Measurements from ENCODE around the gene VEZT.
A peak's percentile ranks its signal among the peaks of the same experiment; 100 is the strongest.

The VEZT gene

GRCh38 chr12:95218150-95219133 is 835 bp downstream of the VEZT start:
- Histone ChIP-seq H3K27me3 (ENCODE audit: insufficient read depth, low read length) (no peaks in the 10 kb centered on the region), H3K27ac (ENCODE audit: low read depth, low read length, poor library complexity, severe bottlenecking) (peak overlapping the region; percentile 94), H3F3A (ENCODE audit: insufficient read depth, low read length) (no peaks in the 10 kb centered on the region), H4K20me1 (ENCODE audit: insufficient read depth, low read length) (no peaks in the 10 kb centered on the region), H3K36me3 (ENCODE audit: insufficient read depth, low read length) (peaks cover 11% of the 10 kb centered on the region; the same call in 1 of the 2 replicates), H3K79me2 (ENCODE audit: insufficient read depth, low read length) (peaks cover 50% of the 10 kb centered on the region), H2AFZ (ENCODE audit: low read length) (no peak overlapping the region), H3K9ac (ENCODE audit: low read length) (peak overlapping the region; percentile 85), H3K4me3 (ENCODE audit: low read depth, low read length, poor library complexity, severe bottlenecking) (peak overlapping the region; percentile 86), H3K9me2 (ENCODE audit: low read depth, low read length) (no peaks in the 10 kb centered on the region), H3K4me1 (ENCODE audit: insufficient read depth, low read length, severe bottlenecking) (peaks cover 35% of the 10 kb centered on the region), H3K9me3 (ENCODE audit: low read length) (no peaks in the 10 kb centered on the region), H3K4me2 (ENCODE audit: low read length) (peak overlapping the region; percentile 73)
- TF ChIP-seq, protein P1, sequence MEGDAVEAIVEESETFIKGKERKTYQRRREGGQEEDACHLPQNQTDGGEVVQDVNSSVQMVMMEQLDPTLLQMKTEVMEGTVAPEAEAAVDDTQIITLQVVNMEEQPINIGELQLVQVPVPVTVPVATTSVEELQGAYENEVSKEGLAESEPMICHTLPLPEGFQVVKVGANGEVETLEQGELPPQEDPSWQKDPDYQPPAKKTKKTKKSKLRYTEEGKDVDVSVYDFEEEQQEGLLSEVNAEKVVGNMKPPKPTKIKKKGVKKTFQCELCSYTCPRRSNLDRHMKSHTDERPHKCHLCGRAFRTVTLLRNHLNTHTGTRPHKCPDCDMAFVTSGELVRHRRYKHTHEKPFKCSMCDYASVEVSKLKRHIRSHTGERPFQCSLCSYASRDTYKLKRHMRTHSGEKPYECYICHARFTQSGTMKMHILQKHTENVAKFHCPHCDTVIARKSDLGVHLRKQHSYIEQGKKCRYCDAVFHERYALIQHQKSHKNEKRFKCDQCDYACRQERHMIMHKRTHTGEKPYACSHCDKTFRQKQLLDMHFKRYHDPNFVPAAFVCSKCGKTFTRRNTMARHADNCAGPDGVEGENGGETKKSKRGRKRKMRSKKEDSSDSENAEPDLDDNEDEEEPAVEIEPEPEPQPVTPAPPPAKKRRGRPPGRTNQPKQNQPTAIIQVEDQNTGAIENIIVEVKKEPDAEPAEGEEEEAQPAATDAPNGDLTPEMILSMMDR (IDR thresholded peaks at IDR 0.05; ENCODE audit: low read length), result no peak
- no peak for TF ChIP-seq EZH2 (IDR thresholded peaks at IDR 0.05; ENCODE audit: borderline replicate concordance, low read length)

DNA sequence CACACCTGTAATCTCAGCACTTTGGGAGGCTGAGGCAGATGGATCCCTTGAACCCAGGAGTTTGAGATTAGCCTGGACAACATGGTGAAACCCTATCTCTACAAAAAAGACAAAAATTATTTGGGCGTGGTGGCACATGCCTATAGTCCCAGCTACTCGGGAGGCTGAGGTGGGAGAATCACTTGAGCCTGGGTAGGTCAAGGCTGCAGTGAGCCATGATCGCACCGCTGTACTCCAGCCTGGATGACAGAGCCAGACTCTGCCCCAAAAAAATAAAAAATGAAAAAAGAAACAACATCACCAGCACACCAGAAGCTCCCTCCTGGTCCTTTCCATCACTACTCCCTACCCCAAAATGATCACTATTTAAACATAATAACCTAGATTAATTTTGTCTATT is 2.6 kb downstream of the VEZT start:
- H3K4me2 ChIP-seq (ENCODE audit: low read length), result peak overlapping the region; percentile 73
- peaks cover 67% of the 10 kb centered on the region for H3K79me2 ChIP-seq (ENCODE audit: insufficient read depth, low read length)
- no peak overlapping the region for H3K27ac ChIP-seq (ENCODE audit: low read depth, low read length, poor library complexity, severe bottlenecking)
- TF ChIP-seq EZH2 (IDR thresholded peaks at IDR 0.05; ENCODE audit: borderline replicate concordance, low read length), result no peak
- TF ChIP-seq, protein P1 (IDR thresholded peaks at IDR 0.05; ENCODE audit: low read length), result no peak
- H3K9me2 ChIP-seq (ENCODE audit: low read depth, low read length), result no peaks in the 10 kb centered on the region
- H3K9me3 ChIP-seq (ENCODE audit: low read length), result no peaks in the 10 kb centered on the region
- H4K20me1 ChIP-seq (ENCODE audit: insufficient read depth, low read length), result no peaks in the 10 kb centered on the region
- H3K4me3 ChIP-seq (ENCODE audit: low read depth, low read length, poor library complexity, severe bottlenecking), result peak overlapping the region; percentile 86
- H3K36me3 ChIP-seq (ENCODE audit: insufficient read depth, low read length), result peaks cover 25% of the 10 kb centered on the region
- H3F3A ChIP-seq (ENCODE audit: insufficient read depth, low read length), result no peaks in the 10 kb centered on the region
- no peak overlapping the region for H2AFZ ChIP-seq (ENCODE audit: low read length)
- peaks cover 35% of the 10 kb centered on the region for H3K4me1 ChIP-seq (ENCODE audit: insufficient read depth, low read length, severe bottlenecking)
- no peak overlapping the region for H3K9ac ChIP-seq (ENCODE audit: low read length)
- H3K27me3 ChIP-seq (ENCODE audit: insufficient read depth, low read length), result no peaks in the 10 kb centered on the region

DNA sequence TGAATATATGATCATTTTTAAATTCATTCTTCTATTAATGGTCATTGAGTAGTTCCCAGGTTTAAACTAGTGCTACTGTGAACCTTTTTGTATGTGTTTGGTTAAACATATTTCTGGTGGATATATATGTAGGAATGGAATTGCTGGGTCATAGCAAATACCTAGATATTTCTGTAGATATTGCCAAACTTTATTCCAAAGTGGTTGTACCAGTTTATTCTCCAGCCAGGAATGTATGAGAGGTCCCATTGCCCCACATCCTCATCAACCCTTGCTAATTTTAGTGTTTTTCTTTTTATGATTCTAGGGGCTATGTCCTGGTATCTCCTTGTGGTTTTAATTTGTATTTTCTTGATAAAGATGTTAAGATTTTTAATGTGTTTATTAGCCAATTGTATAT is 3.1 kb downstream of the VEZT start:
- H3K27ac ChIP-seq (ENCODE audit: low read depth, low read length, poor library complexity, severe bottlenecking), result no peak overlapping the region
- TF ChIP-seq, protein P1 (IDR thresholded peaks at IDR 0.05; ENCODE audit: low read length), result no peak
- TF ChIP-seq EZH2 (IDR thresholded peaks at IDR 0.05; ENCODE audit: borderline replicate concordance, low read length), result no peak
- peaks cover 70% of the 10 kb centered on the region for H3K79me2 ChIP-seq (ENCODE audit: insufficient read depth, low read length)
- no peaks in the 10 kb centered on the region for H3K9me3 ChIP-seq (ENCODE audit: low read length)
- H3K27me3 ChIP-seq (ENCODE audit: insufficient read depth, low read length), result no peaks in the 10 kb centered on the region
- no peaks in the 10 kb centered on the region for H3K9me2 ChIP-seq (ENCODE audit: low read depth, low read length)
- H3F3A ChIP-seq (ENCODE audit: insufficient read depth, low read length), result no peaks in the 10 kb centered on the region
- H3K9ac ChIP-seq (ENCODE audit: low read length), result no peak overlapping the region
- no peak overlapping the region for H3K4me3 ChIP-seq (ENCODE audit: low read depth, low read length, poor library complexity, severe bottlenecking)
- H3K4me2 ChIP-seq (ENCODE audit: low read length), result peak overlapping the region; percentile 73; the same call in 1 of the 2 replicates
- H2AFZ ChIP-seq (ENCODE audit: low read length), result no peak overlapping the region
- H4K20me1 ChIP-seq (ENCODE audit: insufficient read depth, low read length), result no peaks in the 10 kb centered on the region
- peaks cover 31% of the 10 kb centered on the region for H3K4me1 ChIP-seq (ENCODE audit: insufficient read depth, low read length, severe bottlenecking)
- H3K36me3 ChIP-seq (ENCODE audit: insufficient read depth, low read length), result peaks cover 25% of the 10 kb centered on the region

Data from OCI-LY1 (cell line).